Neuron (in vitro differentiated cells): ENCODE measurements around the gene AKAP7.
"Not testable (repeated sequence)": the region's sequence is repeated elsewhere in the genome, so short reads cannot be mapped to it uniquely, and the experiment has no call there.

Source experiments
- H2AFZ ChIP-seq: one replicate; pipeline ENCODE4 v1.6.1; 2013; ENCODE audit warnings: low read depth, mild to moderate bottlenecking, inconsistent platforms, low read length, moderate library complexity
- H3K27me3 ChIP-seq: one replicate; pipeline ENCODE4 v1.6.1; 2013; ENCODE audit warnings: low read length; ENCODE audit not compliant: insufficient read depth
- H3K36me3 ChIP-seq: one replicate; pipeline ENCODE4 v1.6.1; 2013; ENCODE audit warnings: low read length; ENCODE audit not compliant: insufficient read depth
- H3K4me1 ChIP-seq: one replicate; pipeline ENCODE4 v1.6.1; 2013; ENCODE audit warnings: low read length; ENCODE audit not compliant: insufficient read depth
- H3K4me3 ChIP-seq: 2 replicates; pipeline ENCODE4 v1.5.1; 2013; ENCODE audit warnings: mild to moderate bottlenecking, low read length, moderate library complexity
- H3K9me3 ChIP-seq: one replicate; pipeline ENCODE4 v1.6.1; 2013; ENCODE audit warnings: low read length

The AKAP7 gene

GRCh38 chr6:131255434-131255833 lies 120.2 kb downstream of the AKAP7 start:
- Histone ChIP-seq H2AFZ (no peak overlapping the region), H3K4me3 (no peak overlapping the region), H3K4me1 (peaks cover 25% of the 10 kb centered on the region), H3K9me3 (no peaks in the 10 kb centered on the region), H3K27me3 (no peaks in the 10 kb centered on the region), H3K36me3 (no peaks in the 10 kb centered on the region)

- Histone ChIP-seq H3K4me1 (peaks cover 23% of the 10 kb centered on the region), H2AFZ (no peak overlapping the region), H3K36me3 (no peaks in the 10 kb centered on the region), H3K9me3 (no peaks in the 10 kb centered on the region), H3K4me3 (no peak overlapping the region), H3K27me3 (no peaks in the 10 kb centered on the region)
Measured at GRCh38 chr6:131255911-131256310, 120.6 kb downstream of the AKAP7 start.

GRCh38 chr6:131257104-131257503 lies 121.8 kb downstream of the AKAP7 start:
- H3K36me3 ChIP-seq: no peaks in the 10 kb centered on the region
- no peaks in the 10 kb centered on the region for H3K27me3 ChIP-seq
- H2AFZ ChIP-seq: no peak overlapping the region
- no peaks in the 10 kb centered on the region for H3K9me3 ChIP-seq
- no peak overlapping the region for H3K4me3 ChIP-seq
- peaks cover 11% of the 10 kb centered on the region for H3K4me1 ChIP-seq

- Histone ChIP-seq H3K9me3 (no peaks in the 10 kb centered on the region), H3K4me1 (peaks cover 7% of the 10 kb centered on the region)
Measured at GRCh38 chr6:131258010-131258652, 122.9 kb downstream of the AKAP7 start.

GRCh38 chr6:131258816-131259476 lies 123.7 kb downstream of the AKAP7 start:
- H3K4me3 ChIP-seq: no peak overlapping the region
- H2AFZ ChIP-seq: no peak overlapping the region
- peaks cover under 1% of the 10 kb centered on the region for H3K9me3 ChIP-seq
- H3K27me3 ChIP-seq: no peaks in the 10 kb centered on the region
- H3K36me3 ChIP-seq: no peaks in the 10 kb centered on the region
- H3K4me1 ChIP-seq: peaks cover 7% of the 10 kb centered on the region

More at GRCh38 chr6:131258010-131258652, 122.9 kb downstream of the AKAP7 start:
- Histone ChIP-seq H3K4me3 (no peak overlapping the region), H3K27me3 (no peaks in the 10 kb centered on the region), H3K36me3 (no peaks in the 10 kb centered on the region), H2AFZ (no peak overlapping the region)

GRCh38 chr6:131260960-131261359 lies 125.7 kb downstream of the AKAP7 start:
- H3K27me3 ChIP-seq, H3K36me3 ChIP-seq, H3K9me3 ChIP-seq, H2AFZ ChIP-seq, H3K4me3 ChIP-seq, H3K4me1 ChIP-seq: not testable (repeated sequence)

GRCh38 chr6:131262060-131262459 lies 126.8 kb downstream of the AKAP7 start:
- Histone ChIP-seq H3K4me1 (peaks cover 10% of the 10 kb centered on the region), H2AFZ (no peak overlapping the region), H3K9me3 (peaks cover 2% of the 10 kb centered on the region), H3K27me3 (no peaks in the 10 kb centered on the region), H3K4me3 (no peak overlapping the region), H3K36me3 (no peaks in the 10 kb centered on the region)

GRCh38 chr6:131265939-131266338 lies 130.7 kb downstream of the AKAP7 start:
- Histone ChIP-seq H3K9me3 (peaks cover 8% of the 10 kb centered on the region), H3K4me1 (peaks cover 4% of the 10 kb centered on the region), H3K27me3 (no peaks in the 10 kb centered on the region)

GRCh38 chr6:131268303-131268702 lies 133.0 kb downstream of the AKAP7 start:
- Histone ChIP-seq H2AFZ (no peak overlapping the region), H3K27me3 (no peaks in the 10 kb centered on the region), H3K4me3 (no peak overlapping the region), H3K36me3 (no peaks in the 10 kb centered on the region), H3K9me3 (peaks cover 8% of the 10 kb centered on the region), H3K4me1 (peaks cover 4% of the 10 kb centered on the region)

More at GRCh38 chr6:131265939-131266338, 130.7 kb downstream of the AKAP7 start:
- no peak overlapping the region for H3K4me3 ChIP-seq
- no peaks in the 10 kb centered on the region for H3K36me3 ChIP-seq
- no peak overlapping the region for H2AFZ ChIP-seq

GRCh38 chr6:131269565-131270391 lies 134.5 kb downstream of the AKAP7 start:
- Histone ChIP-seq H2AFZ (no peak overlapping the region), H3K27me3 (no peaks in the 10 kb centered on the region), H3K4me1 (peaks cover 4% of the 10 kb centered on the region), H3K36me3 (no peaks in the 10 kb centered on the region), H3K4me3 (no peak overlapping the region), H3K9me3 (peaks cover 6% of the 10 kb centered on the region)

GRCh38 chr6:131270534-131270933 lies 135.3 kb downstream of the AKAP7 start:
- H2AFZ ChIP-seq: no peak overlapping the region
- H3K27me3 ChIP-seq: no peaks in the 10 kb centered on the region
- peaks cover 6% of the 10 kb centered on the region for H3K9me3 ChIP-seq
- H3K4me3 ChIP-seq: no peak overlapping the region
- peaks cover 4% of the 10 kb centered on the region for H3K4me1 ChIP-seq
- H3K36me3 ChIP-seq: no peaks in the 10 kb centered on the region

- H3K4me3 ChIP-seq: no peak overlapping the region
- H3K27me3 ChIP-seq: no peaks in the 10 kb centered on the region
- no peaks in the 10 kb centered on the region for H3K36me3 ChIP-seq
Measured at GRCh38 chr6:131275273-131275672, 140.0 kb downstream of the AKAP7 start.

GRCh38 chr6:131277591-131277990 lies 142.3 kb downstream of the AKAP7 start:
- Histone ChIP-seq H3K27me3 (no peaks in the 10 kb centered on the region), H3K4me3 (no peak overlapping the region), H3K36me3 (no peaks in the 10 kb centered on the region), H2AFZ (no peak overlapping the region), H3K9me3 (no peaks in the 10 kb centered on the region), H3K4me1 (peaks cover 21% of the 10 kb centered on the region)

More at GRCh38 chr6:131275273-131275672, 140.0 kb downstream of the AKAP7 start:
- no peaks in the 10 kb centered on the region for H3K9me3 ChIP-seq
- peaks cover 3% of the 10 kb centered on the region for H3K4me1 ChIP-seq
- no peak overlapping the region for H2AFZ ChIP-seq
